Measurements from ENCODE around the gene SHQ1.

The SHQ1 gene

GRCh38 chr3:72891053-72891855, 43.0 kb upstream of the SHQ1 start:
- no peak for DNase-seq (ENCODE audit: low read depth)
- TF ChIP-seq CTCF (IDR thresholded peaks at IDR 0.05; ENCODE audit: low read depth, low read length, missing control alignments) = no peak
- H3K4me3 ChIP-seq (ENCODE audit: low read depth, low read length) = no peak overlapping the region

DNA sequence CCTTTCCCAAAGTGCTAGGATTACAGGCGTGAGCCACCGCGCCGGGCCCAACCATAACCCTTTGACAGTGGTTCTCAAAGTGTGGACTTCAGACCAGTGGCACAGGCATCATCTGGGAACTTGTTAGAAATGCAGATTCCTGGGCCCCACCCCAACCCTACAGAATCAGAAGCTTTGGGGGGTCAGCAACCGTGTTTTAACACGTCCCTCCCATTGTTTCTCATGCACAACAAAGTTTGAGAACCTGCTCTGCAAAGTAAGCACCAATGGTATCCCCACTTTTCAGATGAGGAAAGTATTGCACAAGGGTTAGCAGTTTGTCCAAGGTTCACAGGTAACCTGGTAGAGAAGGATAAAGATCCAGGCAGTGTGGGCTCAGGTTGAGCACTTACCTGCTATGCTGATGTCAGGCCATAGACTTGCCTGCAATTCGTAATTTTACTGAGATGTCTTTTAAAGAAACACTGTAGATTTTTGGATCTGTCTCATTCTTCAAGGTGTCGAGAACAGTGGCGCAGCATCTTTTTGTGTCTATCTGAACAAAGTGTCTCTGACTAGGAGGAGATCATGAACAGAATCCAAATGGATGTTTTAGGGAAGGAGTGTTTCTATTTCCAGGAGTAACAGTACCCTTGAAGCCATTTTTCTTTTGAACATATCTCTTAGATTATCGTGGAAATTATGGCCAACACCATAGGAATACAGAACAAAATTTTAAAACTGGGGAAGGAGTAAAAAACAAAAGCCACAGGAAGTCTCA, 42.1 kb upstream of the SHQ1 start:
- TF ChIP-seq CTCF (IDR thresholded peaks at IDR 0.05; ENCODE audit: low read depth, low read length, missing control alignments) = no peak
- H3K4me3 ChIP-seq (ENCODE audit: low read depth, low read length) = no peak overlapping the region
- no peak for DNase-seq (ENCODE audit: low read depth)

DNA sequence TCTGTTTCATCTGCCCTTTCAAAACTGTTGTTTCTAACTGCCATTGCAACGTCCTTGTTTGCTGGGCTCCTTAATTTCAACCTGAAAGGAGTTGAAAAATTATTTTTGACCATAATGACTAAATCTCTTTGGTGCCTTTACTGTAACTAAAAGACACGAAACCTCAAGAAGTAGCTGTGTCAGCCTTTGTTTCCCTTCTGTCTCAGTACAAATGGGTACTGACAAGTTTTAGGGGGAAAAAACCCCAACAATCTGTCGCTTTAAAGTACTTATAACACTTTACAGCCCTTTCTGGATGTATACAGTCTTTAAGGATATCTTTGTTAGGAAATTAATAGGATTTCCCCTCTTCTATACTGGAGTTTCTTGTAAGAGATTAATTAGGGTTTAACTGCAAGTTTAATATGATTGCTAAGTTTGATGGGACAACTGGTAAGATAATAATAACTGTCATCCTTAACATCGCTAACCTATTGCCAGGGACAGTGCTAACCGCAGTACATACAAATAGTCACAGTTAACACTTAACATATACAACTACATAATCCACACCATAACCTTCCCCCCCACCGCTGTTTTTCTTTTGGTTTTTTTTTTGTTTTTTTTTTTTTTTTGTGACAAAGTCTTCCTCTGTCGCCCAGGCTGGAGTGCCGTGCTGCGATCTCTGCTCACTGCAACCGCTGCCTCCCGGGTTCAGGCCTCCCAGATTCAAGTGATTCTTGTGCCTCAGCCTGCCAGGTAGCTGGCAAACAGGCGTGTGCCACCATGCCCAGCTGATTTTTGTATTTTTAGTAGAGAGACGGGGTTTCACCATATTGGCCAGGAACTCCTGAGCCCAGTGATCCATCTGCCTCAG, 41.3 kb upstream of the SHQ1 start:
- H3K4me3 ChIP-seq (ENCODE audit: low read depth, low read length) = no peak overlapping the region
- TF ChIP-seq CTCF (IDR thresholded peaks at IDR 0.05; ENCODE audit: low read depth, low read length, missing control alignments) = no peak
- DNase-seq (ENCODE audit: low read depth) = no peak

- peak overlapping the region; percentile 30; the same call in 1 of the 2 replicates for H3K4me3 ChIP-seq (ENCODE audit: low read depth, low read length)
- DNase-seq (ENCODE audit: low read depth) = no peak
Measured at GRCh38 chr3:72888546-72889309, 40.5 kb upstream of the SHQ1 start.

GRCh38 chr3:72887705-72888545, 39.7 kb upstream of the SHQ1 start, which contains the start of gene GXYLT2:
Gene GXYLT2 (plus strand): TSS chr3:72888046. CDS start chr3:72888234, 188 bp downstream.
- H3K4me3 ChIP-seq (ENCODE audit: low read depth, low read length) = peak within 1 kb of the TSS; percentile 34; the same call in 1 of the 2 replicates
- DNase-seq (ENCODE audit: low read depth) = no peak
- no peak for TF ChIP-seq CTCF (IDR thresholded peaks at IDR 0.05; ENCODE audit: low read depth, low read length, missing control alignments)

More at GRCh38 chr3:72888546-72889309, 40.5 kb upstream of the SHQ1 start:
- no peak for TF ChIP-seq CTCF (IDR thresholded peaks at IDR 0.05; ENCODE audit: low read depth, low read length, missing control alignments)
